Measurements from ENCODE around the gene CLDN15. TPM values are rescaled to one million over a fixed set of nuclear protein-coding genes. Genes with fewer than 3 reads are reported as not detected.

Gene CLDN15
- total and polyA plus RNA-seq, 2 donors (not counting 1 experiment from before 2014, with no cell fraction given) = 31.1 to 42.1 TPM

DNA sequence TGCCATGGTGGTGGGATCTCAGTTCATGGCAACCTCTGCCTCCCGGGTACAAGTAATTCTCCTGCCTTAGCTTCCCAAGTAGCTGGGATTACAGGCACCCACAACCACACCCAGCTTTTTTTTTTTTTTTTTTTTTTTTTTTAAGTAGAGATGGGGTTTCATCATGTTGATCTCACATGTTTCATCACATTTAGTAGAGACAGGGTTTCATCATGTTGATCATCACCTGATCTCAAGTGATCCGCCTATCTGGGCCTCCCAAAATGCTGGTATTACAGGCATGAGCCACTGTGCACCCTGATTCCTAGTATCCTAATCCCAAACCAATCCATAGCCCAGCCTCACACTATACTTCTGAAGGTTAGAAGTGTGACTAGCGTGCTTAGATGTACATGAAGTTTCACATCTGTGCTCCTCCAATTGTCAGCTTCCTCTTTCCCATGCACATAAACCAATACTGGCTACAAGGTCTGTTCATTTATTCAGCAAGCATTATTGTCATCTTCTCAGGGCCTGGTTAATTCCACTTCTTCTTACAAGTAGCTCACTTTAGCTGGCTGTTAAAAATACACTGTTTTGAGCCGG is 50.7 kb downstream of the CLDN15 start:
- ATAC-seq (ENCODE audit: low read depth) = no peak
- 64% methylated on average over 2 of the region's 4 CpGs for WGBS (ENCODE audit: insufficient coverage)
- peaks cover 4% of the 10 kb centered on the region for H3K4me1 Mint-ChIP-seq
- H3K27me3 Mint-ChIP-seq = peaks cover 26% of the 10 kb centered on the region
- H3K9ac ChIP-seq (ENCODE audit: low read length) = no peak overlapping the region
- H3K4me2 ChIP-seq (replicated peaks; ENCODE audit: low read depth, low read length, poor library complexity, severe bottlenecking) = no peak overlapping the region
- intact Hi-C loops (cut with micrococcal nuclease) = no loop called here
- DNase-seq = no peak
- no peaks in the 10 kb centered on the region for H3K79me2 ChIP-seq (ENCODE audit: control insufficient read depth, insufficient read depth, low read length)
- H3K4me1 ChIP-seq (ENCODE audit: control insufficient read depth in 2 of 2, insufficient read depth in 2 of 2, low read length in 2 of 2) = no peaks in the 10 kb centered on the region
- H2AFZ ChIP-seq (ENCODE audit: insufficient read depth, low read depth, low read length, poor library complexity, severe bottlenecking) = no peak overlapping the region
- ChIA-PET CTCF (interaction anchor here (0.9 to 1.7 kb wide), 3 partner anchors 30 to 57 kb away, joined by 3 to 5 read pairs (median 3); partner anchors contain the start of gene PLOD3), POLR2A (interaction anchor here (0.7 to 1.5 kb wide), 2 partner anchors 12 to 58 kb away, joined by 6 to 7 read pairs; partner anchors contain the start of gene FIS1)
- TF ChIP-seq EZH2 (IDR thresholded peaks at IDR 0.05; ENCODE audit: borderline replicate concordance, insufficient read depth, low read depth, low read length, poor library complexity, severe bottlenecking) = no peak
- TF ChIP-seq, protein P1, sequence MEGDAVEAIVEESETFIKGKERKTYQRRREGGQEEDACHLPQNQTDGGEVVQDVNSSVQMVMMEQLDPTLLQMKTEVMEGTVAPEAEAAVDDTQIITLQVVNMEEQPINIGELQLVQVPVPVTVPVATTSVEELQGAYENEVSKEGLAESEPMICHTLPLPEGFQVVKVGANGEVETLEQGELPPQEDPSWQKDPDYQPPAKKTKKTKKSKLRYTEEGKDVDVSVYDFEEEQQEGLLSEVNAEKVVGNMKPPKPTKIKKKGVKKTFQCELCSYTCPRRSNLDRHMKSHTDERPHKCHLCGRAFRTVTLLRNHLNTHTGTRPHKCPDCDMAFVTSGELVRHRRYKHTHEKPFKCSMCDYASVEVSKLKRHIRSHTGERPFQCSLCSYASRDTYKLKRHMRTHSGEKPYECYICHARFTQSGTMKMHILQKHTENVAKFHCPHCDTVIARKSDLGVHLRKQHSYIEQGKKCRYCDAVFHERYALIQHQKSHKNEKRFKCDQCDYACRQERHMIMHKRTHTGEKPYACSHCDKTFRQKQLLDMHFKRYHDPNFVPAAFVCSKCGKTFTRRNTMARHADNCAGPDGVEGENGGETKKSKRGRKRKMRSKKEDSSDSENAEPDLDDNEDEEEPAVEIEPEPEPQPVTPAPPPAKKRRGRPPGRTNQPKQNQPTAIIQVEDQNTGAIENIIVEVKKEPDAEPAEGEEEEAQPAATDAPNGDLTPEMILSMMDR (IDR thresholded peaks at IDR 0.05) = no peak
- no peak overlapping the region for H3K27ac Mint-ChIP-seq
- no peak overlapping the region for H3K27ac ChIP-seq (ENCODE audit: low read length in 2 of 2)
- H4K20me1 ChIP-seq (ENCODE audit: control insufficient read depth, insufficient read depth, low read length, poor library complexity, severe bottlenecking) = no peaks in the 10 kb centered on the region
- H3K9me3 Mint-ChIP-seq (ENCODE audit: insufficient read depth) = no peaks in the 10 kb centered on the region
- no peaks in the 10 kb centered on the region for H3K36me3 ChIP-seq (replicated peaks in 1 of 2; ENCODE audit: control extremely low read depth in 1 of 2, control insufficient read depth in 1 of 2, extremely low read depth in 1 of 2, insufficient read depth in 2 of 2, low read length in 1 of 2)
- no peaks in the 10 kb centered on the region for H3K9me3 ChIP-seq (ENCODE audit: control extremely low read depth in 1 of 3, control insufficient read depth in 2 of 3, insufficient read depth in 1 of 3, low read length in 2 of 3)
- H3K4me3 ChIP-seq (ENCODE audit: control extremely low read depth in 1 of 5, extremely low read depth in 1 of 5, insufficient read depth in 1 of 5, low read depth in 2 of 5, low read length in 4 of 5) = no peak overlapping the region
- no peak overlapping the region for H3K4me3 Mint-ChIP-seq
- H3K27me3 ChIP-seq (replicated peaks in 1 of 4; ENCODE audit: control extremely low read depth in 1 of 4, control insufficient read depth in 3 of 4, insufficient read depth in 4 of 4, low read length in 3 of 4) = peaks cover 0 to 16% (median 5%) of the 10 kb centered on the region in 4 experiments

DNA sequence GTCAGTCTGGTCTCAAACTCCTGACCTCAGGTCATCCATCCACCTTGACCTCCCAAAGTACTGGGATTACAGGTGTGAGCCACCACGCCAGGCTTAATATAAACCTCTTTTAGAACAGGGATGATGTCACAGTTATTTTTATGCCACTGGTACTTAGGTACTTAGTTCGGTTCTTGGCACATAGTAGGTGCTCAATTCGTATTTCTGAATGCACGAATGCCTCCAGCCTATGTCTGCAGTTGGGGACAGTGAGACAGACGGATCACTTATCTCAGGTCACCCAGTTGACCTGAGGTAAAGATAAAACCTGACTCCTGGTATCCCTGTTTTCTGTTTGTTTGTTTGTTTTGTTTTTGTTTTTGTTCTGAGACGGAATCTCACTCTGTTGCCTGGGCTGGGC is 51.4 kb downstream of the CLDN15 start:
- Histone ChIP-seq H3K27ac (ENCODE audit: low read length in 2 of 2) (no peak overlapping the region), H3K4me3 (ENCODE audit: control extremely low read depth in 1 of 5, extremely low read depth in 1 of 5, insufficient read depth in 1 of 5, low read depth in 2 of 5, low read length in 4 of 5) (no peak overlapping the region), H3K79me2 (ENCODE audit: control insufficient read depth, insufficient read depth, low read length) (no peaks in the 10 kb centered on the region), H3K4me1 (ENCODE audit: control insufficient read depth in 2 of 2, insufficient read depth in 2 of 2, low read length in 2 of 2) (no peaks in the 10 kb centered on the region), H2AFZ (ENCODE audit: insufficient read depth, low read depth, low read length, poor library complexity, severe bottlenecking) (no peak overlapping the region), H3K36me3 (replicated peaks in 1 of 2; ENCODE audit: control extremely low read depth in 1 of 2, control insufficient read depth in 1 of 2, extremely low read depth in 1 of 2, insufficient read depth in 2 of 2, low read length in 1 of 2) (no peaks in the 10 kb centered on the region), H3K9ac (ENCODE audit: low read length) (no peak overlapping the region), H4K20me1 (ENCODE audit: control insufficient read depth, insufficient read depth, low read length, poor library complexity, severe bottlenecking) (no peaks in the 10 kb centered on the region), H3K4me2 (replicated peaks; ENCODE audit: low read depth, low read length, poor library complexity, severe bottlenecking) (no peak overlapping the region), H3K9me3 (ENCODE audit: control extremely low read depth in 1 of 3, control insufficient read depth in 2 of 3, insufficient read depth in 1 of 3, low read length in 2 of 3) (no peaks in the 10 kb centered on the region), H3K27me3 (replicated peaks in 1 of 4; ENCODE audit: control extremely low read depth in 1 of 4, control insufficient read depth in 3 of 4, insufficient read depth in 4 of 4, low read length in 3 of 4) (peaks cover 0 to 18% (median 6%) of the 10 kb centered on the region in 4 experiments)
- WGBS (ENCODE audit: insufficient coverage) = 82% methylated on average over 5 of the region's 6 CpGs
- DNase-seq (no peak), ATAC-seq (ENCODE audit: low read depth) (no peak)
- CTCF ChIA-PET = interaction anchor here (1.7 kb wide), 1 partner anchor 58 kb away, joined by 5 read pairs; no protein-coding TSS in a partner anchor
- Mint-ChIP-seq H3K4me3 (no peak overlapping the region), H3K4me1 (peaks cover 4% of the 10 kb centered on the region), H3K9me3 (ENCODE audit: insufficient read depth) (no peaks in the 10 kb centered on the region), H3K27ac (no peak overlapping the region), H3K27me3 (peaks cover 28% of the 10 kb centered on the region)
- POLR2A ChIA-PET = interaction anchor here (1.5 kb wide), 1 partner anchor 12 kb away, joined by 6 read pairs; no protein-coding TSS in a partner anchor
- no peak for TF ChIP-seq EZH2 (IDR thresholded peaks at IDR 0.05; ENCODE audit: borderline replicate concordance, insufficient read depth, low read depth, low read length, poor library complexity, severe bottlenecking)
- TF ChIP-seq, protein P1 (IDR thresholded peaks at IDR 0.05) = no peak
- intact Hi-C loops (cut with micrococcal nuclease) = no loop called here

All from B cell (primary cell).